Amniotic stem cell (primary cell): ENCODE results near the gene MGAT5B.
"Not testable (repeated sequence)": the region's sequence is repeated elsewhere in the genome, so short reads cannot be mapped to it uniquely, and the experiment has no call there.

Source experiments
- DNase-seq: peaks from one replicate; lab custom pipeline; 2025; lab: John Stamatoyannopoulos, UW

MGAT5B gene

GRCh38 chr17:76868176-76868668, at the start of gene MGAT5B:
TSS of gene MGAT5B (plus strand) at chr17:76868404. CDS start at chr17:76869030, 626 bp downstream.
- peak; percentile 69 for DNase-seq

GRCh38 chr17:76820039-76820438, 48.2 kb upstream of the MGAT5B start:
- DNase-seq, result no peak

GRCh38 chr17:76820561-76820960, 47.6 kb upstream of the MGAT5B start:
- DNase-seq, result no peak

- DNase-seq, result no peak
These were observed 45.9 kb upstream of the MGAT5B start for GRCh38 chr17:76822184-76822778.

GRCh38 chr17:76824093-76824492, 44.1 kb upstream of the MGAT5B start:
- no peak for DNase-seq

GRCh38 chr17:76826330-76827068, 41.7 kb upstream of the MGAT5B start:
- no peak for DNase-seq

- DNase-seq, result no peak
These were observed 40.5 kb upstream of the MGAT5B start for GRCh38 chr17:76827736-76828135.

- no peak for DNase-seq
These were observed 37.1 kb upstream of the MGAT5B start for GRCh38 chr17:76830987-76831715.

- DNase-seq, result no peak
These were observed 35.1 kb upstream of the MGAT5B start for GRCh38 chr17:76833034-76833644.

GRCh38 chr17:76833747-76834146, 34.5 kb upstream of the MGAT5B start:
- DNase-seq, result no peak

- DNase-seq, result no peak
These were observed 33.3 kb upstream of the MGAT5B start for GRCh38 chr17:76834870-76835269.

GRCh38 chr17:76840443-76840767, 27.8 kb upstream of the MGAT5B start:
- DNase-seq, result no peak

- no peak for DNase-seq
These were observed 27.1 kb upstream of the MGAT5B start for GRCh38 chr17:76840884-76841775.

GRCh38 chr17:76841776-76842405, 26.3 kb upstream of the MGAT5B start:
- DNase-seq, result no peak

GRCh38 chr17:76843068-76843467, 25.1 kb upstream of the MGAT5B start:
- DNase-seq, result not testable (repeated sequence)

GRCh38 chr17:76843703-76844484, 24.3 kb upstream of the MGAT5B start:
- no peak for DNase-seq

GRCh38 chr17:76844485-76844829, 23.7 kb upstream of the MGAT5B start:
- no peak for DNase-seq

GRCh38 chr17:76844846-76845245, 23.4 kb upstream of the MGAT5B start:
- no peak for DNase-seq

- DNase-seq, result no peak
These were observed 22.6 kb upstream of the MGAT5B start for GRCh38 chr17:76845541-76846017.

- DNase-seq, result no peak
These were observed 21.2 kb upstream of the MGAT5B start for GRCh38 chr17:76847031-76847430.
